Endometrial microvascular endothelial cells (primary cell): ENCODE measurements around the gene HTR3A. TPM values are rescaled to one million over a fixed set of nuclear protein-coding genes. Genes with fewer than 3 reads are reported as not detected.

Experiments
- in situ Hi-C: cut with HindIII; loops from 2 replicates; pipeline ENCODE4 v1.10.0; 2017; ENCODE audit warnings: low sequenced_read_pairs, low pct_unique_long_range_greater_than_20kb; ENCODE audit errors: inconsistent ontology term
- total RNA-seq: library from RNA; depleted of rRNA; stranded (reverse); fragments of >200 nt; gene quantifications from one replicate; pipeline ENCODE4 v1.2.3, GENCODE V29; 2015; ENCODE audit errors: inconsistent ontology term

The HTR3A gene
- total RNA-seq, 1 donor from 2014 or later, result not detected

DNA sequence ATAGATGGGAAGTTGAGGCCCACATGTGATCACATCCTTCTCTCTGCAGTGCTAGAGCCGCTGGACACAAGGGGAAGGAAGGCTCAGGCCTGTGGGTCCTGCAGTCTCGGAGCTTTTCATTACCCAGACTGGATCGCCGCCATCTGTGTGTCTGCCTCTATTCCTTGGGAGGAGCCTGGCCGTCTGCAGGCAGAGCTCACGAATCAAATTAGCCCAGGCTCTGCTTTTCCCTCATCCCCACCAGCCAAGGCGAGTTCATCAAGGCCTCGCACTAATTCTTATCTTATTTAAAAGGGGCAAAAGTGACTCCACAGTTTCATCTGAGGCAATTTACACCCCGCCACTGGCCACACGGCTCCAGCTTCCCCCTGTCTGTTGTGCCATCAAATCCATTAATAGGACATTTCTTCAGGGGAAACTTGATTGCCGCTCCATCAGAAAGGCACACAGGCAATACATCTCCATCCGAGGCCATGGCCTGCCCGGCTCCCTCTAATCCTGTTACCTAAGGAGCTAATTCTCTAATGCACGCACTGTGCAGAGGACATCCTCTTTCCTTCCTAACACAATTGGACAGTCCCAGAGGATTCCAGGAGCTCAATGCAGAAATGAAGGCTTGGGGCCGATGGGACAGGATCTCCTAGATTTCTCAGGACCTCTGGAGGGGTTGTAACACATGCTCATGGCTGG lies 3.3 kb upstream of the HTR3A start:
- in situ Hi-C loops, result no loop called here

DNA sequence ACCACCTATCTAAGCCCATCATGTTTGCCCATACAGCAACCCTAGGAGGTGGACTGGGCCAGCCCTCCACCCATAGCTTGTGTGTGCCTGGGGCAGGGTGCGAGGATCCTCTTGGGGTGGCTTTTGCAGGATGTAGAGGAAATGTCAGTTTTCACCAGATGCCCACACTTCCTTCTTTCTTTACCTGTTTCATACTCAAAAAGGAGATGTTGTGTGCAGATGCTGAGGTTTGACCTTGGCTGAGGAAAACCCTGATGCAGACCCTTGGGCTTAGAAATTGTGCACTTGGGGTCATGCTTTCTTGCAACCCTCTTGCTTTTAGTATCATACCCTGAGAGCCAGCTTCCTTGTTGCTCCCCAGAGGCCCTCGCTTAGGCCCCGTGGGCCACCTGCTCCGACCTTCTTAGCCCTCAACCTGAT lies 2.2 kb downstream of the HTR3A start:
- in situ Hi-C loops, result no loop called here

DNA sequence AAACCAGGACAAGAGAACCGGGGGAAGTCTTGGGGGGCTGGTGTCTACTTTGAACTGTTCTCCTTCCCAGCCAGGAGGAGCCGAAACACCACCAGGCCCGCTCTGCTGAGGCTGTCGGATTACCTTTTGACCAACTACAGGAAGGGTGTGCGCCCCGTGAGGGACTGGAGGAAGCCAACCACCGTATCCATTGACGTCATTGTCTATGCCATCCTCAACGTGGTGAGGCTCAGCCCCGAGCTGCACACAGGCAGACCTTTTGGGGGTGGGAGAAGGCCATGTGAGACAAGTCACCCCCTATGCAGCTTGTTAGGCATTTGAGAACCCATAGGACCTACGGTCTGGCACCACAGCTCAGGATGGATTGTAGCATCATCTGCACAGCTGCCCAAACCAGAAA lies 2.8 kb downstream of the HTR3A start:
- in situ Hi-C loops, result no loop called here

DNA sequence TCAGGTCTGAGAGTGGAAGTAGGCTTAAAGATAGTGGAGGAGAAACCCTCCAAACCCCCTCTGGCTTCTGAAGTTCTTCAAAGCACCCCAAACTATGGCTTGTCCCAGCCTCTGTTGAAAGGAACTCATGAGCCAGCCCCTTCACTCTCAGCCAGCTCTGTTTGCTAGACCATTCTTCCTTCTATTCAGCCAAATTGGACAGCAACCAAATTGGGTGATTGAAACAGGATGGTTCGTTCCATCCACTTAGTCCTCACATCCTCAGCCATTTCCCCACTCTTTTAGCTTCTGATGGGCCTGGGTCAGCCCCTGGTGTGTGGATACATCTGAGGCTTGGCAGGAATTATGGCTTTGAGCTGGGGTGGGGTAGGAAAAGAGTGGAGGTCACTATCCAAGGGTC lies 4.5 kb downstream of the HTR3A start:
- in situ Hi-C loops, result no loop called here

DNA sequence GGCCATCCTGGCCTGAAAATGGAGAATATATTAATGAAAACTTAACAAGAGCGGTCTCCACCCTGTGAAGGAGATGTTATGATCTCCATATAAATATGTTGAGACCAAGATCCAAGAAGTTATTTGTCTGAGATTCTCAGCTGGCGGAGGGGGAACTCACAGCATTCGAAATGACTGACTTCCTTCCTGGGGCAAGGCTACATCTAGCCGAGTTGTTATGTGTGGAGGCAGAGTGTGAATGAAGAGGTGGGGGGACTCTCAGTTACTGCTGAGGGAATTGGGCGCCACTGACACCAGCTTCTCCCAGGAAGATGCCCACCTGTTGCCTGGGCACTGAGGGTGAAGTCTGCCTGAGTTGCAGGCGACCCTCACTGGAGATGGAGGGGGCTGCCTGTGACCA lies 5.9 kb downstream of the HTR3A start:
- in situ Hi-C loops, result no loop called here

DNA sequence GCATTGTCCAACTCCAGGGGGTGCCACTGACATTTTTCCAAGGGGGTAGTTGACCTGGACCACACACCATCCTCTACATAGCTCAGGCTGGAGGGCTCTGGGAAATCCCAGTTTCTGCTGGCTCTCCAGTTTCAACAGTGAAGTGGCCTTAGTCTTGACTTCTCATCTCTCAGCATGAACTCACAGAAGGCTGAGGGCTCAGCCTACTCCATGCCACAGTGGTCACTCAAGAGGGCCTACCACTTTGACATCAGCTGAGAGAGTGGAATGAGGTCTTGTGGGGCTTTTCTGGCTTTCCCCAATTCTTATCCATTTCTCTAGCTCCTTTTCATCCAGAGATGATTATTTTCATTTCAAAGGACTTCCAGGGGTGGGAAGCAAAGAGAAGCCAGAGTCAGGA lies 7.4 kb downstream of the HTR3A start:
- in situ Hi-C loops, result no loop called here

DNA sequence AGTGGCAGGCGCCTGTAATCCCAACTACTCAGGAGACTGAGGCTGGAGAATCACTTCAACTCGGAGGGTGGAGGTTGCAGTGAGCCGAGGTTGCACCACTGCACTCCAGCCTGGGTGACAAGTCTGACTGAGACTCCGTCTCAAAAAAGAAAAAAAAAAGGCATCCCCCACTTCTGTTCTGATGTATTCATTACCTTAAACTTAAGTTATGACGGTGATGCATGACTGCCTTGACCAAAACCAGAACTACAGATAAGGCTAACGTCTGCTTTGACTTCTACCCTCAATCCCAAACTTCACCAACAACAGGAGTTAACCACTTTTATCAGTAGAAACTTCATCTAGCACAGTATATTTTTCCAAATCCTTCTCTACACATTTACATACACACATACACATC lies 9.9 kb downstream of the HTR3A start:
- in situ Hi-C loops, result no loop called here

DNA sequence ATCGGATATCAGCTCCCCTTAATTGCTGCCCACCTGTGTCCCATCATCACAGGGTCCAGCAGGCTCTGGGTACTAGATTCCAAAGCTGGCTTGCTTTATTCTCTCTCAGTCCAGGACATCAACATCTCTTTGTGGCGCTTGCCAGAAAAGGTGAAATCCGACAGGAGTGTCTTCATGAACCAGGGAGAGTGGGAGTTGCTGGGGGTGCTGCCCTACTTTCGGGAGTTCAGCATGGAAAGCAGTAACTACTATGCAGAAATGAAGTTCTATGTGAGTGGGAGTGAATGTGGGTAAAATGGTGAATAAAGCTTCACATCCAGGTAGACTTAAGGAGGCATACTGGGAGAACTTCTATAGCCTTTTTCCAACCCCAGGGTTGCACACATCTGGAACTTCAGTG lies 11.0 kb downstream of the HTR3A start:
- in situ Hi-C loops, result no loop called here

DNA sequence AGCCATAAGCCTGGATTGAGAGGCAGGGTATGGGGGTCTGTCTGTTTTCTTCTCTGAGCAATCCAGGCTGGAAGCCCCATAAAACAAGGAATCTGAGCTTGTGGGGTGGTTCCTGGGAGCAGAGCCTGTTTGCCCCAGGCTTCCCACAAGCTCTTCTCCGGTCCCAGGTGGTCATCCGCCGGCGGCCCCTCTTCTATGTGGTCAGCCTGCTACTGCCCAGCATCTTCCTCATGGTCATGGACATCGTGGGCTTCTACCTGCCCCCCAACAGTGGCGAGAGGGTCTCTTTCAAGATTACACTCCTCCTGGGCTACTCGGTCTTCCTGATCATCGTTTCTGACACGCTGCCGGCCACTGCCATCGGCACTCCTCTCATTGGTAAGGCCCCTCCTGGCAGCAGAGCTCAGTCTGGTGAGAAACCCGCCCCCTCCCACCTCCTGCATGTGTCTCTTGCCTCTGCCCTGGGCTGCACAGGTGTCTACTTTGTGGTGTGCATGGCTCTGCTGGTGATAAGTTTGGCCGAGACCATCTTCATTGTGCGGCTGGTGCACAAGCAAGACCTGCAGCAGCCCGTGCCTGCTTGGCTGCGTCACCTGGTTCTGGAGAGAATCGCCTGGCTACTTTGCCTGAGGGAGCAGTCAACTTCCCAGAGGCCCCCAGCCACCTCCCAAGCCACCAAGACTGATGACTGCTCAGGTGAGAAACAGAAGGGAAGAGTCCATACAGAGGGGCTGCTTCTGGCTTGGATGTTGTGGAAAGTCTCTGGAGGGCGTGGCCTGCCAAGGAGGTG lies 11.6 kb downstream of the HTR3A start:
- in situ Hi-C loops, result no loop called here

DNA sequence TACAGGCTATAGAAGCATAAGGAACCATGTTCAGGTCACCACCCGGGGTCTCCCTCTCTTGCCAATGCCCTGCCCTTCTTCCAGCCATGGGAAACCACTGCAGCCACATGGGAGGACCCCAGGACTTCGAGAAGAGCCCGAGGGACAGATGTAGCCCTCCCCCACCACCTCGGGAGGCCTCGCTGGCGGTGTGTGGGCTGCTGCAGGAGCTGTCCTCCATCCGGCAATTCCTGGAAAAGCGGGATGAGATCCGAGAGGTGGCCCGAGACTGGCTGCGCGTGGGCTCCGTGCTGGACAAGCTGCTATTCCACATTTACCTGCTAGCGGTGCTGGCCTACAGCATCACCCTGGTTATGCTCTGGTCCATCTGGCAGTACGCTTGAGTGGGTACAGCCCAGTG lies 14.5 kb downstream of the HTR3A start:
- in situ Hi-C loops, result no loop called here

DNA sequence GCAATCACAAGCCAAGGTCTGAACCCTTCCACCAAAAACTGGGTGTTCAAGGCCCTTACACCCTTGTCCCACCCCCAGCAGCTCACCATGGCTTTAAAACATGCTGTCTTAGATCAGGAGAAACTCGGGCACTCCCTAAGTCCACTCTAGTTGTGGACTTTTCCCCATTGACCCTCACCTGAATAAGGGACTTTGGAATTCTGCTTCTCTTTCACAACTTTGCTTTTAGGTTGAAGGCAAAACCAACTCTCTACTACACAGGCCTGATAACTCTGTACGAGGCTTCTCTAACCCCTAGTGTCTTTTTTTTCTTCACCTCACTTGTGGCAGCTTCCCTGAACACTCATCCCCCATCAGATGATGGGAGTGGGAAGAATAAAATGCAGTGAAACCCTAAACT lies 15.0 kb downstream of the HTR3A start:
- in situ Hi-C loops, result no loop called here

DNA sequence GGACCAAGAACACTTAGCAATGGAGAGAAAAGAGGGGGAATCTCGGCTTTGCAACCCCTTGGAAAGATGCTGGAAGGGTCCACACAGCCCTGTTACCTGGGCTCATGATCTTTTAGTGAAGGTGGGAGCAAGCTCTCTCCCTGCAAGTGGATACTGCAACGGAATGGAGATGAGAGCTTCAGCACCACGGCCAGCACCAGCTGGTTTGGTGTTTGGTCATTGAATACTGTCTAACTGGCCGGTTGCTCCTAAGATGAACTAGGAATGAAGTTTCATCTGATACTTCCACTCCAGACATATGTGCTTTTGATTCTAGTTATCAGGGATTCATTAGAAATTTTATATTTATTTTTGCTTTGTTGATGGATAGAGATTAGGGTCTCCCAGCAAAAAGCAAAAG lies 16.3 kb downstream of the HTR3A start:
- in situ Hi-C loops, result no loop called here

DNA sequence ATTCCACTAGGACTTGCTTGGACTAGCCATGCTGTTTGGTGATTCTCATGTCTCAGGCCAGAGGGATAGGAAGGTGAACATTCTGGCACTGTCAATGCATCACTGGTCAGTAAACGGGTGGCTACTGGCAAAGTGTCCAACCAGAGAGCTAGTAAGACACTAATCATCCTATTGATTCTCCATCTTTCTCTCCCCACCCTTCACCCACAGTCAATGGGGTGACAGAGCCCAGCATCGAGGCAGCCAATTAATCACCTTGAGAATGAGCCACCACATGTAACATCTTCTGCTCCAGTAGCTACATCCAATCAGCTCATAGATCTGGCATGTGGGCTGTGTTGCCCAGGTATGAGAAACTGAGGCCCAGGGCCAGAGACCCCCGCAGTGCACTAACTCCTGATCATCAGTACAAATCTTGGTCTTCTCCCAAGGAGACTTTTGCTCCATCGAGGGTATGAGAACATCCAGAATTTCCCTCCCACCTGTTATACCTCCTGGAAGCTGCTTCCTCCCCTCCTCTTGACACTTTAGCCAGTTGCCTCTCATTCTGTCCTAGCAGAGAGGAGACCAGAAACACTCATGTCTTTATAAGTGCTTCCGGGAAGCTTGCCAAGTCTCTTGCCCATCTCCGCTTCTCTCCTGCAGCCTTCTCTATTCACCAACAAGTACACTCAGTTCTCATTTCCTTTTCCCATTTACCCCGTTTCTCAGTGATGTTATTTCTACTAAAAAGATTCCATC lies 17.0 kb downstream of the HTR3A start:
- in situ Hi-C loops, result no loop called here

DNA sequence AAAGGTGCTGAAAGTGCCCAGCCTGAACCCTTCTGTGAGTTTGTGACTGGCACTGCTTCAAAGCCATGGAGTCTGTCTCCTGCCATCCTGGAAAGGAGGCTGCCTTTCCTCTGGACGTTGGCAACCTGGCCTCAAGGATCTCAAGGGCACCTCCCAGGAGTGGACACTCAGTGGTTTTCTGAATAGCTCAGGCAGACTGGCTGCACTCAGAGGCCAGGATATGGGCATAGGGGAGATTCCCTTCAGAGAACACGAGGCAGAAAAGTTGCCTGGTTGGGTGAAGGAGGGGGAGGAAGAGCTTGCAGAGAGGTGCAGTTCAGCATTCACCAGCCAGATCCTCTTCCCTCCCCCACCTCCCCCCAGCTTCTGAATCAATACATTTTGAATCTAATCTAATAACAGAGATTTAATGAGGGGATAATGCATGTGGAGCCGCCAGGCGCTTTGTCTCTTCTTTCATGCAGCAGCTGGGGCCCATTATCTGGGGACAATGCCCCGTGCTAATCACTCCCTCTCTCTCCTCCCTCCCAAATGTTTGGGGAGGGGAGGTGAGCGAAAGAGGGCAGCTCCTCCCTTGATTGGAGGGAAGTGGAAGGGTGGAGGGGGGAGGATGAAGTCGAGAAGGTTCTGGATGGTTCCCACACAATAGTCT lies 17.7 kb downstream of the HTR3A start:
- in situ Hi-C loops, result no loop called here

DNA sequence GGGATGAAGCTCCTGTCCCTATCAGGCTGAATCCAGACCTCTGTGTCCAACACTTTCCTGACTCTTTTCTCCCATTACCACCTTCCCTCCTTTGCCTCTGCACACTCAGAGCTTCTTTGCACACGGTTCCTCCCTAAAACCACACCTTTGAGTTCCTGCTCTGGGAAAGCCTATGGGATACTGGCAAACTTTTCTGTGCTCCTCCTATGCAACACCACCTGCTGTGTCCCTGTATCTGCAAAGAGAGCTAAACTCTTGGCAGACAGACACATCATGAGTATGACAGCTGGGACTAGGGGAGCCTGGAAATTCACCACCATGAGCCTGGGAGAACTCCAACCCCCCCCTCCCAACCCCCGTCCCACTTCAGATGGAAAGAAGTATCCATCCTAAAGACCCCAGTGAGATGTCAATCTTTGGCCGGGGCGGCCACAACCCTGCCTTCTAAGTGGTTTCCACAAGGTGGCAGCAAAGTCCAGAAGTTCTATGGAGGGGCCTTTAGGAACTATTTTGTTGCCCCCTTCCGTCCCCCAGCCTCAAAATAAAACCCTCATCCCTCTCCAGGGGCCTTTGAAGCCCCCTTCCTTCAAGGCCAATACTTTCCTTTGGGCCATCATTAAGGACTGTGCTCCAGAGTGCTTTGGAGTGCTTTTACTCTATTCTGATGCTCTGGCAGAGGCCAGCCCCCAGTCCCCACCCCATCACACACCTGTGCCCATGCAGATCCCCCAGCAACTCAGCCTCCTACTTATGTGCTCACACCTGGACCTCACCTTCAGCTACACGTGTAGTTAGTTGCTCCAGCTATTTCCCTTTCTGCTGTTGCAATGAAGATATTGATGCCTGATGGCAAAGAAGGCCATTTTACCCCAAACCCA lies 19.4 kb downstream of the HTR3A start:
- in situ Hi-C loops, result no loop called here

DNA sequence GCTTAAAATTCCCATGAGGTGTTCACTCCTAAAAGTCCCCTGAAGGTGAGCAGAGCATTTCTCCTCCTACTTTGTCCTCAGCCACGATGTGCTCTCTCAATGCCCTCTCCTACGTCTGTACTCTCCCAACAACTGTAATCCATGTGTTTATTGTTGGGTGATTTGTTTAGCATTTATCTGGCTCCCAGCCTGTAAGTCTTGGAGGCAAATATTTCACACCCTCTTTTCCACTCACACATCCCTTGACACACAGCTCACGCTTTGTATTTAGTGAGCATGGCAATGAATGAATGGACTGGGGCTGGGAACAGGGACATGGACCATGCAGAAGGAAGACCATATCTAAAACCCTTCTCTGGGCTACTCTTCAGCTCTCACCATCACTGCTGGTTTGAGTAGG lies 22.6 kb downstream of the HTR3A start:
- in situ Hi-C loops, result no loop called here

DNA sequence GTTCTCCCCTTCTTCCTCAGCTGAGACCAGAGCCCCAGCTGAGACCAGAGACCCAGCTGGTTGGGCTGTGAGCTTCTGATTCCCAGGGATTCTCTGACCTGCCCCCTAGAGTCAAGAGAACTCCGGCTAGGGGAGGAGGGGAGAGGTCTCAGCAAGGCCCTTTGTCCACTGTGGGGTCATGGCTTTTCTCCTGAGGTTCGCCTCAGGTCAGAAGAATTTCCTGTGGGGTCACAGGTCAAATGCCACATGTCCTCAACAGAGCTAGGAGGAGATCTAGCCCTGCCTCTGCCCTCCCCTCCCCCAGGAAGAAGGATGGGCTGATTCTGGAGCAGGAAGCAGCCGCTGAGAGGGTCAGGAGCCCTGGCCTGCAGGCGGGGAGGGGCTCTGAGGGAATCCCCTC lies 23.7 kb downstream of the HTR3A start:
- in situ Hi-C loops, result no loop called here

DNA sequence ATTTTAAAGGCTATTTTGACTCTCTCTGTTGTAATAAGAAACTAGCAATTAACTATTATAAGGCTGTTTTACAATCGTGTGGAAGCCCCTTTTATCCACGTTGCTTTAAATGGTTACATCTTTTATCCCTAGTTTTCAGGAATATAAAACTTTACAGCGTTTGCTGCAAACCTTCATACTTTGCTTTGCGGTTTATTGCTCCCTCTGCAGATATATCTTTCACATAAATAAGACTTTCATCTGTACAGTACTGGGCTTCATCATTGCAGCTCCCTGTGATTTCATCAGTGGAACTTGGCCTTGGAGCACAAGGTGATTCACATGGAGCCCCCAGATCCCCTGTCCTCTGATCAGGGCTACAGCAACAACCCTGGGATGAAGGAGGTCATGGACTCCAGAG lies 25.6 kb downstream of the HTR3A start:
- in situ Hi-C loops, result no loop called here

DNA sequence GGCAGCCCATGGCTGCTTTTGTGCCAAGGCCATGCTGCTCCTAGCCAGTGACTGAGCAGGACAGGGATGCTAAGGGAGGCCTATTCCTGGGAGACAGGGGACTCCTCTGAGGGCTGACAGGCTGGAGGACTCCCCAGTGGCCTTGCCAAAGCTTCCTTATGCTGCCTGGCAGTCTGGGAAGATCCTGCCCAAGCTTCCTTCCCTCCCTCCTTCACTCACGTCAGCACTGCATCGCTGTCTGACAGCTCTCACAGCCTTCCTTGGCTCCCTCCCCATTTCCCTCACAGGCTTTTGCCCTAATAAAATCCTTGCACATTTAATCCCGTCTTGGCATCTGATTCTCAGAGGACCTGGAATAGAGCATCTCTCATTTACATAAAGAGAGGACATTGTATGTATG lies 26.5 kb downstream of the HTR3A start:
- in situ Hi-C loops, result no loop called here
